H9 (cell line): ENCODE data around the gene ILDR2. TPM values are rescaled to one million over a fixed set of nuclear protein-coding genes. Genes with fewer than 3 reads are reported as not detected.

Experiments used
- DNase-seq: peaks from one replicate; pipeline ENCODE4 v3.0.0-alpha.2; 2017
- H2AFZ ChIP-seq: one replicate; pipeline ENCODE4 v1.6.1; 2013; ENCODE audit warnings: mild to moderate bottlenecking, low read length, control low read depth, moderate library complexity
- H2AK5ac ChIP-seq: 2 replicates; pipeline ENCODE4 v1.6.1; 2013; ENCODE audit warnings: low read length, control low read depth, mixed read lengths; ENCODE audit not compliant: insufficient read length
- H2BK120ac ChIP-seq: one replicate; pipeline ENCODE4 v1.6.1; 2013; ENCODE audit warnings: low read depth, mild to moderate bottlenecking, low read length, control low read depth, inconsistent platforms; ENCODE audit not compliant: poor library complexity, severe bottlenecking
- H2BK12ac ChIP-seq: 2 replicates; pipeline ENCODE4 v1.6.1; 2013; ENCODE audit warnings: low read length, control low read depth, mixed read lengths, low read depth; ENCODE audit not compliant: insufficient read length
- H2BK15ac ChIP-seq: 2 replicates; pipeline ENCODE4 v1.6.1; 2013; ENCODE audit warnings: low read depth, low read length, control low read depth
- H2BK20ac ChIP-seq: one replicate; pipeline ENCODE4 v1.6.1; 2013; ENCODE audit warnings: low read depth, mild to moderate bottlenecking, low read length, control low read depth, inconsistent platforms; ENCODE audit not compliant: poor library complexity, severe bottlenecking
- H2BK5ac ChIP-seq: 2 replicates; pipeline ENCODE4 v1.6.1; 2013; ENCODE audit warnings: low read length, control low read depth, mixed read lengths; ENCODE audit not compliant: insufficient read length
- H3K14ac ChIP-seq: 2 replicates; pipeline ENCODE4 v1.6.1; 2013; ENCODE audit warnings: low read length, control low read depth; ENCODE audit not compliant: insufficient read depth
- H3K18ac ChIP-seq: 2 replicates; pipeline ENCODE4 v1.6.1; 2013; ENCODE audit warnings: low read depth, mild to moderate bottlenecking, mixed read lengths, low read length, control low read depth; ENCODE audit not compliant: insufficient read length
- H3K23ac ChIP-seq: 2 replicates; pipeline ENCODE4 v1.6.1; 2013; ENCODE audit warnings: low read length, control low read depth, mixed read lengths, low read depth; ENCODE audit not compliant: insufficient read length
- H3K23me2 ChIP-seq: 2 replicates; pipeline ENCODE4 v1.6.1; 2013; ENCODE audit warnings: low read depth, mild to moderate bottlenecking, mixed read lengths, low read length, control low read depth; ENCODE audit not compliant: insufficient read length, poor library complexity, severe bottlenecking
- H3K27ac ChIP-seq: 2 replicates; pipeline ENCODE4 v1.5.1; 2013; ENCODE audit warnings: low read length, control low read depth, mixed read lengths, low read depth; ENCODE audit not compliant: insufficient read length
- H3K27me3 ChIP-seq: 2 replicates; pipeline ENCODE4 v1.6.1; 2013; ENCODE audit warnings: low read length, control low read depth, inconsistent platforms; ENCODE audit not compliant: insufficient read depth
- H3K4ac ChIP-seq: 2 replicates; pipeline ENCODE4 v1.6.1; 2013; ENCODE audit warnings: low read depth, mild to moderate bottlenecking, control low read depth, inconsistent platforms, low read length, moderate library complexity
- H3K4me1 ChIP-seq: 2 replicates; pipeline ENCODE4 v1.6.1; 2013; ENCODE audit warnings: low read length, control low read depth, inconsistent platforms; ENCODE audit not compliant: insufficient read depth
- H3K4me2 ChIP-seq: 2 replicates; pipeline ENCODE4 v1.6.1; 2013; ENCODE audit warnings: low read length, control low read depth, mixed read lengths; ENCODE audit not compliant: insufficient read length, insufficient read depth
- H3K56ac ChIP-seq: 2 replicates; pipeline ENCODE4 v1.6.1; 2013; ENCODE audit warnings: low read depth, mild to moderate bottlenecking, mixed read lengths, low read length, control low read depth; ENCODE audit not compliant: insufficient read length
- H3K79me1 ChIP-seq: 2 replicates; pipeline ENCODE4 v1.6.1; 2013; ENCODE audit warnings: low read depth, mild to moderate bottlenecking, moderate library complexity, low read length, control low read depth, inconsistent platforms; ENCODE audit not compliant: insufficient read depth, poor library complexity, severe bottlenecking
- H3K79me2 ChIP-seq: 2 replicates; pipeline ENCODE4 v1.6.1; 2013; ENCODE audit warnings: low read length, control low read depth, inconsistent platforms; ENCODE audit not compliant: insufficient read depth
- H3K9ac ChIP-seq: 2 replicates; pipeline ENCODE4 v1.6.1; 2013; ENCODE audit warnings: low read length, control low read depth, mixed read lengths; ENCODE audit not compliant: insufficient read length; ENCODE audit errors: extremely low read depth
- H3K9me3 ChIP-seq: one replicate; pipeline ENCODE4 v1.6.1; 2013; ENCODE audit warnings: low read depth, low read length, inconsistent platforms; ENCODE audit not compliant: control insufficient read depth
- H3T11ph ChIP-seq: one replicate; pipeline ENCODE4 v1.6.1; 2013; ENCODE audit warnings: mild to moderate bottlenecking, low read length, control low read depth, inconsistent platforms
- H4K20me1 ChIP-seq: one replicate; pipeline ENCODE4 v1.6.1; 2013; ENCODE audit not compliant: control insufficient read depth, insufficient read length, insufficient read depth
- H4K5ac ChIP-seq: 2 replicates; pipeline ENCODE4 v1.6.1; 2013; ENCODE audit warnings: low read depth, mild to moderate bottlenecking, mixed read lengths, low read length, control low read depth; ENCODE audit not compliant: insufficient read length
- H4K8ac ChIP-seq: replicated peaks from 2 replicates; pipeline ENCODE4 v1.6.1; 2013; ENCODE audit warnings: low read length, control low read depth, mixed read lengths, low read depth; ENCODE audit not compliant: insufficient read length
- H4K91ac ChIP-seq: 2 replicates; pipeline ENCODE4 v1.6.1; 2013; ENCODE audit warnings: low read depth, mild to moderate bottlenecking, moderate library complexity, mixed read lengths, low read length, control low read depth; ENCODE audit not compliant: insufficient read length
- H3K27ac Mint-ChIP-seq, 3 experiments: 2 replicates in 2 of 3; 3 replicates in 1 of 3; pipeline ENCODE4 v1.8.0; 2020 to 2021; ENCODE audit warnings: mixed read lengths in 3 of 3, mild to moderate bottlenecking in 1 of 3, moderate library complexity in 1 of 3
- H3K27me3 Mint-ChIP-seq: 2 replicates; pipeline ENCODE4 v1.8.0; 2021; ENCODE audit warnings: low read depth, mild to moderate bottlenecking, moderate library complexity, mixed read lengths
- H3K36me3 Mint-ChIP-seq, 3 experiments: 2 replicates in 2 of 3; 3 replicates in 1 of 3; pipeline ENCODE4 v1.8.0; 2020 to 2021; ENCODE audit warnings: low read depth in 3 of 3, mixed read lengths in 3 of 3; ENCODE audit not compliant: insufficient read depth in 1 of 3
- H3K4me1 Mint-ChIP-seq, 2 experiments: 2 replicates each; pipeline ENCODE4 v1.8.0; 2020; ENCODE audit warnings: mixed read lengths in 2 of 2
- H3K4me3 Mint-ChIP-seq, 2 experiments: 2 replicates in 1 of 2; 3 replicates in 1 of 2; pipeline ENCODE4 v1.8.0; 2020 to 2021; ENCODE audit warnings: mild to moderate bottlenecking in 2 of 2, mixed read lengths in 2 of 2, moderate library complexity in 1 of 2
- H3K9me3 Mint-ChIP-seq, 2 experiments: 2 replicates in 1 of 2; 3 replicates in 1 of 2; pipeline ENCODE4 v1.8.0; 2020; ENCODE audit warnings: mild to moderate bottlenecking in 2 of 2, mixed read lengths in 2 of 2, moderate library complexity in 1 of 2
- CTCF ChIP-seq: fragments of 200-600 bp; sonication (generic); conservative IDR thresholded peaks from 3 replicates; pipeline ENCODE4 v1.8.0; 2021; ENCODE audit warnings: antibody characterized with exemption, mild to moderate bottlenecking
- WGBS: extraction: QIAGEN DNeasy Blood & Tissue Kit; methylation state at CpG from one replicate; pipeline ENCODE4 v1.1.7; 2013; ENCODE audit warnings: missing lambda C conversion rate, low lambda C conversion rate, mixed read lengths; ENCODE audit not compliant: insufficient read length; ENCODE audit errors: extremely low coverage; 5-methylcytosine and 5-hydroxymethylcytosine counted together
- total RNA-seq: library from RNA; stranded (reverse); gene quantifications from 2 replicates; pipeline ENCODE4 v1.2.1, GENCODE V29; 2021

The ILDR2 gene
- total RNA-seq, 1 experiment from 2014 or later = 1.1 TPM

GRCh38 chr1:166972826-166973225 lies 2.5 kb downstream of the ILDR2 start:
- H3K27ac Mint-ChIP-seq = no peak overlapping the region
- no peaks in the 10 kb centered on the region; a peak in 1 of 5 replicates for H3K9me3 Mint-ChIP-seq
- Histone ChIP-seq H3K18ac (no peak overlapping the region), H4K5ac (no peak overlapping the region), H2BK20ac (no peak overlapping the region), H3K56ac (no peak overlapping the region), H2AK5ac (no peak overlapping the region), H3K4me2 (no peak overlapping the region), H3K79me1 (no peaks in the 10 kb centered on the region), H4K8ac (no peak overlapping the region), H3K9ac (no peak overlapping the region), H3K79me2 (no peaks in the 10 kb centered on the region), H2BK15ac (no peak overlapping the region), H3K27me3 (peaks cover 37% of the 10 kb centered on the region), H3K23me2 (peaks cover 5% of the 10 kb centered on the region), H3T11ph (no peak overlapping the region), H3K23ac (no peak overlapping the region), H4K91ac (no peak overlapping the region), H3K9me3 (no peaks in the 10 kb centered on the region), H2BK12ac (no peak overlapping the region), H2BK5ac (no peak overlapping the region), H3K4me1 (no peaks in the 10 kb centered on the region; the same call in 1 of the 2 replicates), H4K20me1 (no peaks in the 10 kb centered on the region), H3K14ac (no peak overlapping the region), H2AFZ (no peak overlapping the region), H3K27ac (no peak overlapping the region), H2BK120ac (no peak overlapping the region), H3K4ac (no peak overlapping the region)
- DNase-seq = no peak
- TF ChIP-seq CTCF = no peak
- WGBS = no CpG with 5 or more reads among the region's 2 CpGs
- H3K36me3 Mint-ChIP-seq = no peaks in the 10 kb centered on the region
- peaks cover 20% of the 10 kb centered on the region in 2 experiments for H3K4me1 Mint-ChIP-seq
- H3K27me3 Mint-ChIP-seq = peaks cover 82% of the 10 kb centered on the region
- H3K4me3 Mint-ChIP-seq = no peak overlapping the region
